Activated naive CD8-positive, alpha-beta T cell treated with anti-CD3 and anti-CD28 coated beads, Interleukin-2, amount 10 ng/mL, durations not matched to agents 7 days and 5 days (primary cell): ENCODE results near the gene SRPK2. TPM values are rescaled to one million over a fixed set of nuclear protein-coding genes. Genes with fewer than 3 reads are reported as not detected.

ENCODE experiments used
- ATAC-seq: fragments of 150-1000 bp; cut with Tn5 transposase; one replicate; pipeline ENCODE4 v1.10.0; 2021; ENCODE audit warnings: low read depth, moderate library complexity
- POLR2A ChIA-PET: fragments of 350-600 bp; sonication (Branson Sonifier 250); formaldehyde crosslinking; loops from one replicate; lab custom pipeline; 2021; ENCODE audit warnings: antibody characterized with exemption; lab: Charles Lee
- DNase-seq: peaks from one replicate; pipeline ENCODE4 v3.0.0; 2021
- H3K27ac Mint-ChIP-seq: one replicate; pipeline ENCODE4 v1.8.0; 2022; ENCODE audit warnings: mild to moderate bottlenecking, mixed read lengths
- H3K27me3 Mint-ChIP-seq: one replicate; pipeline ENCODE4 v1.8.0; 2022; ENCODE audit warnings: mild to moderate bottlenecking, moderate library complexity, mixed read lengths
- H3K36me3 Mint-ChIP-seq: one replicate; pipeline ENCODE4 v1.8.0; 2021; ENCODE audit warnings: mild to moderate bottlenecking, mixed read lengths
- H3K4me1 Mint-ChIP-seq: one replicate; pipeline ENCODE4 v1.8.0; 2021; ENCODE audit warnings: mixed read lengths
- H3K4me3 Mint-ChIP-seq: one replicate; pipeline ENCODE4 v1.8.0; 2022; ENCODE audit warnings: mild to moderate bottlenecking, moderate library complexity, mixed read lengths
- H3K9me3 Mint-ChIP-seq: one replicate; pipeline ENCODE4 v1.8.0; 2021; ENCODE audit warnings: mixed read lengths
- total RNA-seq, 2 experiments: library from RNA; stranded (reverse); gene quantifications; one replicate each; pipeline ENCODE4 v1.2.3, GENCODE V29; 2021

SRPK2 gene
- total RNA-seq, 2 experiments from 2014 or later: 38.5 to 41.0 TPM

DNA sequence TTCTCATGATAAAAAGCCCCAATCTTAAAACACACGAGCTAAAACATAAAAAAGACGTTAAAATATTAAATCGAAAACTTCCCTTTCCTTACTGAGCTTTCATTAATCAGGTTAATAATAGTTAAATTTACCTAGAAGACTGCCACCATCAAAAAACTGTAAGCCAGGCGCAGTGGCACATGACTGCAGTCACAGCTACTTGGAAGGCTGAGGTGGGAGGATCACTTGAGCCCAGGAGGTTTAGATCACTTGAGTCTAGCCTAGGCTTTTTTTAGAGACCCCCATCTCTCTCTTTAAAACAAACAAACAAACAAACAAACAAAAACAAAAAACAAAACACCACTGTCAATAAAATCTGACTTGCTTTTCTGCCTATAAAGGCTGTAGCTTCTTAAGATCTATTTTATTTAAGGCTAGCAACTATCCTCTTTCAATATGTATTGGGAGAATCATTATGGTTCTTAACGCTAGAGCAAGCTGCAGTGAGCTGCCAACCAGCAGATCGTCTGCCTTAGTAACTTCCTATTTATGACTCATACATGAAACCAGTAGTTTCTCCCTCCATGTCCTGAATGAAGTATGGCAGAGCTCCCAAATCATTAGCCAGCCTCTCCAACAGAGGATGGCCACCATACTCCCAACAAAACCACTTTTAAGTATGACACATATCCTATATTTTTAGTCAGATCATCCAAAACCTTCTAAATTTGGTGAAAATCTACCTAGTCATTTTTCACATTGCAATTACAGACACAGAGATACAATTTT is 163.7 kb downstream of the SRPK2 start:
- H3K27ac Mint-ChIP-seq: peak overlapping the region; percentile 52
- peaks cover 3% of the 10 kb centered on the region for H3K9me3 Mint-ChIP-seq
- peaks cover 5% of the 10 kb centered on the region for H3K36me3 Mint-ChIP-seq
- POLR2A ChIA-PET: no interaction called here
- ATAC-seq: peak; percentile 36
- DNase-seq: no peak
- H3K4me1 Mint-ChIP-seq: peaks cover 16% of the 10 kb centered on the region
- no peaks in the 10 kb centered on the region for H3K27me3 Mint-ChIP-seq
- H3K4me3 Mint-ChIP-seq: no peak overlapping the region

DNA sequence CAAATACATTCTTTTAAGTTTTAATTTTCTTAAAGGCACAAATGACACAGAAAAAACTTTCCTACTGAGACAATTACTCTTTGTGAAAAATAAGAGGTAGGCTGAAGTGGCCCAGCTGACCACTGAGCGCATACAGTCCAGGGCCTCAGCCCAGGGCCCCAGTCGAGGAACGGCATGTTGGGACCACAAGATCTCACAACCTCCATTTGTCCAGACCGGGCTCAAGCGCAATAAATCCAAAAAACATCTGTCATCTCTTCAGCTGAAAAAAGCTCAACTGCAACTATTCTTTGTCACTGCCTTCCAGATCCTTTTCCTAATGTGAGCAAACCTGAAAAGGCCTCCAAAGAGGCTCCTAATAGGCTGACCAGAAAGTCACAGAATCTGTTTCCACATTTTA is 165.8 kb downstream of the SRPK2 start:
- Mint-ChIP-seq H3K4me3 (no peak overlapping the region), H3K4me1 (peaks cover 16% of the 10 kb centered on the region), H3K27ac (no peak overlapping the region), H3K27me3 (no peaks in the 10 kb centered on the region), H3K36me3 (peaks cover 5% of the 10 kb centered on the region), H3K9me3 (peaks cover 3% of the 10 kb centered on the region)
- ATAC-seq: no peak
- POLR2A ChIA-PET: interaction anchor here (0.7 kb wide), 1 partner anchor 127 kb away, joined by 6 read pairs; no protein-coding TSS in a partner anchor
- DNase-seq: no peak

DNA sequence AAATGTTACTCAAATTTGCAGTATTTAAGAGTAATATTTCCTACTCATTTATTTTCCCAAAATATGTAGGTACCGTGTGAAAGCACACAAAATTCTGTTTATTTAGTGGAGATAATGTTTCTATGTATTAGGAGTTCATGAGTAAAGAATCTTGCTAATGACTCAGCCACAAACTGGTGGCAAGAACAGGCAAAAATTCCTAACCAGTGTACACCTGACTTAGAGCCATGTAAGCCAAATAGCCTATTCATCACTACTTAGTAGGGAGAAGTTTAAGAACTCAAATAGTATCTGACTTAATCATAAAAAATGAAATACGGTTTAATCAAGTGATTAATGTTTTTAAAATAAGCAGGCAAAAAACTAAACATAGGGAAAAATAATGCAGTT is 169.0 kb downstream of the SRPK2 start:
- no peak for DNase-seq
- POLR2A ChIA-PET: no interaction called here
- H3K27ac Mint-ChIP-seq: no peak overlapping the region
- H3K4me3 Mint-ChIP-seq: no peak overlapping the region
- ATAC-seq: no peak
- H3K27me3 Mint-ChIP-seq: no peaks in the 10 kb centered on the region
- H3K36me3 Mint-ChIP-seq: peaks cover 14% of the 10 kb centered on the region
- no peaks in the 10 kb centered on the region for H3K9me3 Mint-ChIP-seq
- H3K4me1 Mint-ChIP-seq: peaks cover 14% of the 10 kb centered on the region

DNA sequence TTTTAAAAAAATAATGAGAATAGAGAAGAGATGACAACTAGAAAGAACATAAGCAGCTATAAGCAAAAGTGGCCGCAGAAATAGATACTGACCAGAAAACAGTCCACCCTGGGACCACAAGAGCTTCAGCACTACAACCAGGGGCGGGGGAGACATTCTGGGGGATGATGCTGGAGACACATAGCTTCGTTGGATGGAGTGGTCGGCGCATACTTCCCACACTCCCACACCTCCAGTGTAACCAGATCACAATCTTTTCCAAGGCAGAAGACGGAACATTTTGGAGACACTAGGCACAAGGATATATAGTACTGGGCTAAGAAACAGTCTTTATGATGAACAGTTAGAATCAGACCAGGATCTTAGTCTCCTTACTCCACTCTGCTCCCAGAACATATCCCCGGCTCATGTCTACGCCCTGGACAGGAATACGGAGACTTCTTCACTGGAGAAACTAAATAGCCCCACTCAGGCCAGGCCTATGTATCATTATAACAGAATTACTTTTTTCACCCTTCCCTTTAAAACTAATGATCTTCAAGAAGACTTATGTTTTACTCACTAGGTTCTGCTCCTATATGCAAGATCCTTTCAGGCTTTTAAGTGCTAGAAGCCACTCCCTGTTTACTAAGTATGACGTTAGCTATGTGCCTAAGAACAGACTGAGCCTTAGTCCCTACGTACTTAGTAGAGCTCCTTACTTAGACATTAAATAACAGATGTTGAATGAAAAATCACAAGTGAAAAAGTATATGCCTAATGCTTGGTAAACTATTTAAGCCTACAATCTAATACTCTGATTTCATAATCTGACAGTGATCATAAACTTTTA is 169.6 kb downstream of the SRPK2 start:
- Mint-ChIP-seq H3K9me3 (no peaks in the 10 kb centered on the region), H3K27ac (no peak overlapping the region), H3K36me3 (peaks cover 14% of the 10 kb centered on the region), H3K27me3 (no peaks in the 10 kb centered on the region), H3K4me1 (peaks cover 14% of the 10 kb centered on the region), H3K4me3 (no peak overlapping the region)
- POLR2A ChIA-PET: no interaction called here
- ATAC-seq: no peak
- DNase-seq: no peak

DNA sequence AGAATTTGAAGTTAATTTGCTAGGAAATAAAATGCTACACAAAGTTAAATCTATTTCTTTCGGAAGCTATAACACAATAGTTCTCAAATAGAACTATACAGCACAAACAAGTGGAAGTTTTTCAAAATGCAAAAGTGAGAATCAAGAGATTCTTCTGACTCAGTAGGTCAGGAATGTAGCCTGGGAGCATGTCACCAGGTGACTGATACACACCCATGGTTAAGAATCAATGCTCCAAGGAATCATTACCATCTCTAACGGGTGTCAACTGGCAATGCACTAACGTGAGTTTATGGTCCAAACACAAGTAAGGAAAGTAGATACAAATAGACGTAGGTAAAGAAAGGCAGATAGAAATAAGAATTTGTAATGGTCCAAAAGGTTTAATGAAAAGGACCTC is 170.5 kb downstream of the SRPK2 start:
- DNase-seq (no peak), ATAC-seq (no peak)
- Mint-ChIP-seq H3K4me1 (peaks cover 17% of the 10 kb centered on the region), H3K4me3 (no peak overlapping the region), H3K9me3 (no peaks in the 10 kb centered on the region), H3K36me3 (peaks cover 13% of the 10 kb centered on the region), H3K27me3 (no peaks in the 10 kb centered on the region), H3K27ac (no peak overlapping the region)
- POLR2A ChIA-PET: no interaction called here

DNA sequence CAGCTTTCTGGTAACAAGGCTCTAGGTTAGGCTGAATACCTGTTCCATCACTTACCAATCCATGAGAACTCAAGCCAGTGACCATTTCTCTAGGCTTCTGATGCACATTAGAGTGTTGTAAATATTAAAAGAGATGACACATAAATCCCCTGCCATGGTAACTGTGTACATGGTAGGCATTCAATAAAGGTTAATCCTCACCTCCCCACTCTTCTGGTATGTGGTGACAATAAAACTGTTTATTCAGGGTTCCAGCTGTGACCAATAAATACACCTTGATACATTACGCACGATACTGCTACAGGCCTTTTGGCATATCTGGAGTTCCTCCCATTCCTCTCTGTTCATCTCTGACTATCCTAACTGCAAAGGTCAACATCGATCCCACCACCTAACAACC is 171.9 kb downstream of the SRPK2 start:
- no peak overlapping the region for H3K27ac Mint-ChIP-seq
- H3K4me1 Mint-ChIP-seq: peaks cover 13% of the 10 kb centered on the region
- POLR2A ChIA-PET: no interaction called here

DNA sequence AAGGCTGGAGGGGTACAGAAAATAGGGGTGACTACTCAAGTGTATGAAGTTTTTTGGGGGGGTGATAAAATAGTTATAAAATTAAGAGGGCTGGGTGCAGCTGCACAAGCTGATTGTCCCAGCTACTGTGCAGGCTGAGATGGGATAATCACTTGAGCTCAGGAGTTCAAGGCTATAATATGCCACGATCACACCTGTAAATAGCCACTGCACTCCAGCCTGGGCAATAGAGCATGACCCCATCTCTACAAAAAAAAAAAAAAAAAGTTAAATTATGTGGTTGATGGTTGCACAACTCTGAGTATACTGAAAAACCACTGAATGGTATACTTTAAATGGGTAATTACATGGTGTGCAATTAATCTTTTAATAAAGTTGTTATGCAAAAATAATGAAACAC is 172.9 kb downstream of the SRPK2 start:
- POLR2A ChIA-PET: no interaction called here
- ATAC-seq (no peak), DNase-seq (no peak)
- Mint-ChIP-seq H3K4me1 (peaks cover 12% of the 10 kb centered on the region), H3K27ac (no peak overlapping the region), H3K4me3 (no peak overlapping the region), H3K36me3 (peaks cover 17% of the 10 kb centered on the region), H3K9me3 (peaks cover 1% of the 10 kb centered on the region), H3K27me3 (no peaks in the 10 kb centered on the region)

More for the DNA sequence above, 171.9 kb downstream of the SRPK2 start:
- H3K9me3 Mint-ChIP-seq: no peaks in the 10 kb centered on the region
- peaks cover 17% of the 10 kb centered on the region for H3K36me3 Mint-ChIP-seq
- ATAC-seq (no peak), DNase-seq (no peak)
- no peaks in the 10 kb centered on the region for H3K27me3 Mint-ChIP-seq
- H3K4me3 Mint-ChIP-seq: no peak overlapping the region

DNA sequence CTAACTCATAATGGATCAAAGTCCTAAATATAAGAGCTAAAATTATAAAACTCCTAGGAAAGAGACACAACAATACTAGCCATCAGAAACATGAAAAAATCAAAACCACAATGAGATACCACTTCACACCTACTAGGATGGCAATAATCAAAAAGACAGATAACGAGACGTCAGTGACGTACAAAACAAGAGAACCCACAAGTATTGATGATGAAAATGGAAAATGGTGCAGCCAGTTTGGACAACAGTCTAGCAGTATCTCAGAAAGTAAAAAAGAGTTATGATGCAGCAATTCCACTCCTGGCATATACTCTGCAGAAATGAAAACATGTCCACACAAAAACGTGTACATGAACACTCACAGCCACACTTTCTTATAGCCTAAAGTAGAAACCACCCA is 173.5 kb downstream of the SRPK2 start:
- H3K27ac Mint-ChIP-seq: no peak overlapping the region
- DNase-seq (no peak), ATAC-seq (no peak)
- peaks cover 1% of the 10 kb centered on the region for H3K9me3 Mint-ChIP-seq
- POLR2A ChIA-PET: no interaction called here
- H3K4me3 Mint-ChIP-seq: no peak overlapping the region
- H3K27me3 Mint-ChIP-seq: no peaks in the 10 kb centered on the region
- H3K36me3 Mint-ChIP-seq: peaks cover 17% of the 10 kb centered on the region
- H3K4me1 Mint-ChIP-seq: peaks cover 18% of the 10 kb centered on the region

DNA sequence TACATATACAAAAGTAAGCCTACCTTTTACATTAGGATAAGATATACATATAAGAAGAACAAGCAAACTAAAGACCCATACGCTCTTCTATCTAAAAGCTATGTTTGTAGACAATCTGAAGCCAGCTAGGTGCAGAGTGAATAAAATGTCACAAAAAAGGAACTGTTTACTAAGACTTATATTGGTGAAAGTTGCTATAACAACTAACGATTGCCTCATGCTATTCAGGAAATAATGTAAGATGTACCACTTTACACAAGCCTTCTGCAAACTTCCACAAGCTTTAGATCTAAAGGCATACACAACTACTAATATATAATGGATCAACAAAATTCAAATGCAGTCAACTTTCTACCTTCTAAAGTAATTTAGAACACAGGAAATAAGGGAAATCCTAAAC is 175.1 kb downstream of the SRPK2 start:
- ATAC-seq (no peak), DNase-seq (no peak)
- POLR2A ChIA-PET: no interaction called here
- H3K9me3 Mint-ChIP-seq: peaks cover 1% of the 10 kb centered on the region
- peaks cover 26% of the 10 kb centered on the region for H3K4me1 Mint-ChIP-seq
- H3K36me3 Mint-ChIP-seq: peaks cover 17% of the 10 kb centered on the region
- H3K4me3 Mint-ChIP-seq: no peak overlapping the region
- H3K27me3 Mint-ChIP-seq: no peaks in the 10 kb centered on the region
- H3K27ac Mint-ChIP-seq: no peak overlapping the region

DNA sequence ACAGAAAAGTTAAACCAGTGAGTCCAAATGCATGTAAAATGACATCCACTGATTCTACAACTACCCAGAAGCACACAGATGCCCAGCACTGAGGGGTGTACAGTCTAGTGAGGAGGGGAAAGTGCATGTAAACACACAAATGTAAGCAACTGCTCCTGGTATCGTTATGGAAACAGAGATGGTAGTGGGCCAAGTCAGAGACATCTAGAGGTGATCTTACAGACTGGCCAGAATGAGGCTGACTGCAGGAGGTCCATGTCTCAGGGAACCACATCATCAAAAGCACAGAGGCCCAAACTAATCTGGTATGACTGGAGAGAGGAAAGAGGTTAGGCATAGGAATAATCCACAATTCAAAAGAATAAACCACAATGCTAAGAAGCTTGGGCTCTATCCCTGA is 176.5 kb downstream of the SRPK2 start:
- Mint-ChIP-seq H3K9me3 (peaks cover 1% of the 10 kb centered on the region), H3K27me3 (no peaks in the 10 kb centered on the region), H3K4me3 (no peak overlapping the region), H3K36me3 (peaks cover 20% of the 10 kb centered on the region), H3K27ac (no peak overlapping the region), H3K4me1 (peaks cover 28% of the 10 kb centered on the region)
- POLR2A ChIA-PET: no interaction called here
- no peak for DNase-seq
- no peak for ATAC-seq

DNA sequence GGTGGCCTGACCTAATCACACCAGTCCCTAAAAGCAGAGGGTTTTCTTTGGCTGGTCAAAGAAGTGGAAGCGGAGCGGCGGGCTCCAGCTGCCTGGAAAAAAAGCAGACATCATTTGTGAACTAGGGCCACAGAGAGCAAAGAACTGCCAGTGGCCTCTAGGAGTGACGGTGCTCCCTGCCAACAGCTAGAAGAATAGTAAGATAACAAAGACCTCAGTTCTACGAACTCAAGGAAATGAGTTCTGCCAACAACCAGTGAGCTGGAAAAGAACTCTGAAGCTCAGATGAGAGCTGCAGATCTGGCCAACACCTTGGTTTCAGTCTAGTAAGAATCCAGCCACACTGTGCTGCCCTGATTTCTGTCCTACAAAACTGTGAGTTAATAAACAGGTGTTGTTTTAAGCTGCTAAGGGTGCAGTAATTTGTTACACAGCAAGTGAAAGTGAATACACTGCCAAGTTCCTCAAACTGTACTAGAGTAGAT is 178.0 kb downstream of the SRPK2 start:
- POLR2A ChIA-PET: interaction anchor here (1.3 kb wide), 1 partner anchor 98 kb away, joined by 3 read pairs; no protein-coding TSS in a partner anchor
- peak overlapping the region; percentile 11 for H3K4me3 Mint-ChIP-seq
- H3K27me3 Mint-ChIP-seq: no peaks in the 10 kb centered on the region
- peaks cover 18% of the 10 kb centered on the region for H3K36me3 Mint-ChIP-seq
- peaks cover 1% of the 10 kb centered on the region for H3K9me3 Mint-ChIP-seq
- H3K4me1 Mint-ChIP-seq: peaks cover 34% of the 10 kb centered on the region
- peak; percentile 30 for ATAC-seq
- H3K27ac Mint-ChIP-seq: no peak overlapping the region
- no peak for DNase-seq

DNA sequence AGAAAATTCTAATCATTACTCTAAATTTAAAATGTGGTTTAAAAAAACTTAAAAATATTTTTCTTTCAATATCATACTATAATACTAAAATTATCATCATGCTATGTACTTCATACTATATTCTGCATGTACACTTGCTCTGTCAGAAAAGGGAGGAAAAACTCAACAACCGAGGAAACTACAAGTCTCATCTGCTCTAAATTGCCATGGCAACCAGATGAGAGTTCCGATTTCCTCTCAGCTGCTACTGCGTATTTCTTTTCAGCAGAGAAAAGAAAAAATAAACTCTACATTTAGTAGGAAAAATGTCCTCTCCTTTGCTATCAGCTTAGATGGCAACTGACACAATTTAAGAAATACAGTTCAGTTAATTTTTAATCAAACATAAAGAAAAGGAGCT is 178.9 kb downstream of the SRPK2 start:
- peaks cover 41% of the 10 kb centered on the region for H3K4me1 Mint-ChIP-seq
- peaks cover 1% of the 10 kb centered on the region for H3K9me3 Mint-ChIP-seq
- no peak for DNase-seq
- peak overlapping the region; percentile 6 for H3K4me3 Mint-ChIP-seq
- POLR2A ChIA-PET: interaction anchor here (1.3 kb wide), 1 partner anchor 99 kb away, joined by 3 read pairs; no protein-coding TSS in a partner anchor
- H3K36me3 Mint-ChIP-seq: peaks cover 11% of the 10 kb centered on the region
- no peaks in the 10 kb centered on the region for H3K27me3 Mint-ChIP-seq
- ATAC-seq: no peak
- no peak overlapping the region for H3K27ac Mint-ChIP-seq

DNA sequence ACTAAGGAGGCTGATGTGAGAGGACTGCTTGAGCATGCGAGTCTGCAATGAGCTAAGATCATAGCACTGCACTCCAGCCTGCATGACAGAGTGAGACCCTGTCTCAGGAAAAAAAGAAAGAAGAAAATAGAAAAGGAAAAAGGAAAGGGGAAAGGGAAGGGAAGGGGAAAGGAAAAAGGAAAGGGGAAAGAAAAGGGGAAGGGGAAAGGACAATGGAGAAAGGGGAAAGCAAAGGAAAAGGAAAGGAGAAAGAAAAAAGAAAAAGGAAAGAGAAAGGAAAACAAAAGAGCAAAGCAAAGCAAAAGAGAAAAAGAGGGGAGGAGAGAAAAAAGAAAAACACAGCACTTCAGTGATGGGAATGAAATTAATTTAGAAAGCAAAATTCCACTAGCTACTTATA is 179.3 kb downstream of the SRPK2 start:
- no peak for ATAC-seq
- DNase-seq: no peak
- H3K4me1 Mint-ChIP-seq: peaks cover 44% of the 10 kb centered on the region
- H3K4me3 Mint-ChIP-seq: peak overlapping the region; percentile 60
- H3K36me3 Mint-ChIP-seq: peaks cover 11% of the 10 kb centered on the region
- POLR2A ChIA-PET: interaction anchor here (1.0 to 1.3 kb wide), 2 partner anchors 91 to 99 kb away, joined by 3 read pairs; no protein-coding TSS in a partner anchor
- H3K27ac Mint-ChIP-seq: peak overlapping the region; percentile 32
- peaks cover 1% of the 10 kb centered on the region for H3K9me3 Mint-ChIP-seq
- H3K27me3 Mint-ChIP-seq: no peaks in the 10 kb centered on the region
